IMR-90 (cell line): ENCODE data around the gene SAMD15. TPM values are rescaled to one million over a fixed set of nuclear protein-coding genes. Genes with fewer than 3 reads are reported as not detected.

Source experiments
- ATAC-seq: fragments of 200-7000 bp; cut with Tn5 transposase; 2 replicates; pipeline ENCODE4 v1.9.1; 2020; ENCODE audit warnings: low read depth, mild to moderate bottlenecking, moderate library complexity
- BruUV-seq: library from RNA; stranded (reverse); fragments of 400-500 nt; replicated peaks from 2 replicates; lab custom pipeline; 2021; lab: Mats Ljungman, UMichigan
- CTCF ChIA-PET: fragments of 300-600 bp; formaldehyde crosslinking; extraction: SDS; loops from one replicate; lab custom pipeline; 2021; ENCODE audit warnings: antibody characterized with exemption; lab: Yijun Ruan, JAX
- POLR2A ChIA-PET: fragments of 300-600 bp; sonication (Branson Sonifier 250); formaldehyde crosslinking; loops from one replicate; lab custom pipeline; 2022; ENCODE audit warnings: antibody characterized with exemption; ENCODE audit not compliant: unreplicated experiment; lab: Charles Lee
- DNase-seq: peaks from one replicate; pipeline ENCODE4 v3.0.0; 2013
- H2AFZ ChIP-seq: replicated peaks from 2 replicates; pipeline ENCODE3; 2013; ENCODE audit warnings: low read length, mild to moderate bottlenecking; ENCODE audit not compliant: poor library complexity
- H2AK5ac ChIP-seq: 2 replicates; pipeline ENCODE4 v1.6.1; 2013; ENCODE audit warnings: low read depth, low read length, inconsistent platforms
- H2AK9ac ChIP-seq: replicated peaks from 2 replicates; pipeline ENCODE3; 2013; ENCODE audit warnings: mild to moderate bottlenecking, low read depth, low read length, moderate library complexity; ENCODE audit not compliant: poor library complexity
- H2BK120ac ChIP-seq: 2 replicates; pipeline ENCODE4 v1.6.1; 2013; ENCODE audit warnings: low read depth, low read length, inconsistent platforms
- H2BK15ac ChIP-seq: 3 replicates; pipeline ENCODE4 v1.6.1; 2013; ENCODE audit warnings: low read depth, low read length, inconsistent platforms
- H2BK20ac ChIP-seq: 2 replicates; pipeline ENCODE4 v1.6.1; 2013; ENCODE audit warnings: low read depth, mild to moderate bottlenecking, inconsistent platforms, low read length, moderate library complexity
- H2BK5ac ChIP-seq: 2 replicates; pipeline ENCODE4 v1.6.1; 2013; ENCODE audit warnings: mild to moderate bottlenecking, low read depth, low read length, inconsistent platforms; ENCODE audit not compliant: poor library complexity, severe bottlenecking
- H3K14ac ChIP-seq: replicated peaks from 2 replicates; pipeline ENCODE4 v1.6.1; 2013; ENCODE audit warnings: low read depth, low read length, inconsistent platforms
- H3K18ac ChIP-seq: 2 replicates; pipeline ENCODE4 v1.6.1; 2013; ENCODE audit warnings: low read depth, low read length, control low read depth
- H3K23ac ChIP-seq: 2 replicates; pipeline ENCODE4 v1.6.1; 2013; ENCODE audit warnings: low read depth, low read length, inconsistent platforms
- H3K27ac ChIP-seq: 2 replicates; pipeline ENCODE4 v1.5.1; 2013; ENCODE audit warnings: mild to moderate bottlenecking, control low read depth, low read length; ENCODE audit not compliant: insufficient read depth
- H3K27me3 ChIP-seq: 2 replicates; pipeline ENCODE4 v1.6.1; 2013; ENCODE audit warnings: low read length; ENCODE audit not compliant: control insufficient read depth, insufficient read depth
- H3K36me3 ChIP-seq: 2 replicates; pipeline ENCODE4 v1.6.1; 2013; ENCODE audit warnings: low read length, mixed read lengths; ENCODE audit not compliant: control insufficient read depth, insufficient read depth
- H3K4ac ChIP-seq: 2 replicates; pipeline ENCODE4 v1.6.1; 2013; ENCODE audit warnings: low read depth, low read length, inconsistent platforms
- H3K4me1 ChIP-seq: 2 replicates; pipeline ENCODE4 v1.6.1; 2013; ENCODE audit warnings: low read length, mixed read lengths; ENCODE audit not compliant: control insufficient read depth, insufficient read depth
- H3K4me2 ChIP-seq: 2 replicates; pipeline ENCODE4 v1.6.1; 2013; ENCODE audit warnings: low read depth, mild to moderate bottlenecking, control low read depth, low read length, moderate library complexity
- H3K4me3 ChIP-seq: 2 replicates; pipeline ENCODE4 v1.5.1; 2013; ENCODE audit warnings: low read depth, mild to moderate bottlenecking, control low read depth, low read length, moderate library complexity; ENCODE audit not compliant: insufficient read depth
- H3K56ac ChIP-seq: 2 replicates; pipeline ENCODE4 v1.6.1; 2013; ENCODE audit warnings: low read length, inconsistent platforms; ENCODE audit not compliant: insufficient read depth; ENCODE audit errors: extremely low read depth
- H3K79me1 ChIP-seq, 2 experiments: 2 replicates each; pipeline ENCODE4 v1.6.1; 2013; ENCODE audit warnings: low read length in 2 of 2, inconsistent platforms in 1 of 2, low read depth in 1 of 2
- H3K9ac ChIP-seq: 2 replicates; pipeline ENCODE4 v1.6.1; 2013; ENCODE audit warnings: low read depth, low read length, control low read depth
- H3K9me1 ChIP-seq: 2 replicates; pipeline ENCODE4 v1.6.1; 2013; ENCODE audit warnings: low read length, inconsistent platforms; ENCODE audit not compliant: insufficient read depth
- H3K9me3 ChIP-seq: 2 replicates; pipeline ENCODE4 v1.6.1; 2013; ENCODE audit warnings: low read length; ENCODE audit not compliant: control insufficient read depth, insufficient read depth
- H4K20me1 ChIP-seq: 2 replicates; pipeline ENCODE4 v1.6.1; 2013; ENCODE audit warnings: low read length, inconsistent platforms; ENCODE audit not compliant: insufficient read depth
- H4K5ac ChIP-seq: 2 replicates; pipeline ENCODE4 v1.6.1; 2013; ENCODE audit warnings: mild to moderate bottlenecking, low read depth, low read length, control low read depth
- H4K8ac ChIP-seq, 2 experiments: 2 replicates each; pipeline ENCODE4 v1.6.1; 2013; ENCODE audit warnings: low read depth in 2 of 2, low read length in 2 of 2, control low read depth in 1 of 2, inconsistent platforms in 1 of 2
- H4K91ac ChIP-seq: 2 replicates; pipeline ENCODE4 v1.6.1; 2013; ENCODE audit warnings: low read depth, low read length, inconsistent platforms; ENCODE audit not compliant: insufficient read depth
- BHLHE40 ChIP-seq: fragments of 150-350 bp; IDR thresholded peaks from 2 replicates; pipeline ENCODE4 v1.6.1; 2016; ENCODE audit warnings: mild to moderate bottlenecking, low read depth, low read length
- CEBPB ChIP-seq: IDR thresholded peaks from 2 replicates; pipeline ENCODE4 v1.6.1; 2012; ENCODE audit warnings: low read depth, low read length, improper control_type of control experiment
- CHD1 ChIP-seq: IDR thresholded peaks from 2 replicates; pipeline ENCODE4 v1.6.1; 2012; ENCODE audit warnings: low read depth, low read length, improper control_type of control experiment
- FOS ChIP-seq: fragments of 150-350 bp; IDR thresholded peaks from 2 replicates; pipeline ENCODE4 v1.6.1; 2016; ENCODE audit warnings: low read depth, low read length
- MAZ ChIP-seq: IDR thresholded peaks from 2 replicates; pipeline ENCODE4 v1.6.1; 2012; ENCODE audit warnings: low read depth, mild to moderate bottlenecking, low read length, improper control_type of control experiment, moderate library complexity, borderline replicate concordance
- MXI1 ChIP-seq: IDR thresholded peaks from 2 replicates; pipeline ENCODE4 v1.6.1; 2012; ENCODE audit warnings: low read depth, mild to moderate bottlenecking, low read length, moderate library complexity, borderline replicate concordance
- NFE2L2 ChIP-seq: fragments of 150-350 bp; IDR thresholded peaks from 2 replicates; pipeline ENCODE4 v1.6.1; 2016; ENCODE audit warnings: low read depth, mild to moderate bottlenecking, low read length
- POLR2A ChIP-seq: IDR thresholded peaks from 2 replicates; pipeline ENCODE4 v1.6.1; 2012; ENCODE audit warnings: mild to moderate bottlenecking, low read depth, low read length
- RAD21 ChIP-seq: IDR thresholded peaks from 2 replicates; pipeline ENCODE4 v1.6.1; 2012; ENCODE audit warnings: low read length, improper control_type of control experiment
- RCOR1 ChIP-seq: IDR thresholded peaks from 2 replicates; pipeline ENCODE4 v1.6.1; 2012; ENCODE audit warnings: mild to moderate bottlenecking, low read length, improper control_type of control experiment; ENCODE audit not compliant: insufficient replicate concordance
- RFX5 ChIP-seq: IDR thresholded peaks from 2 replicates; pipeline ENCODE4 v1.8.0; 2012; ENCODE audit warnings: low read depth, mild to moderate bottlenecking, low read length, moderate library complexity
- SMC3 ChIP-seq: fragments of 150-350 bp; IDR thresholded peaks from 2 replicates; pipeline ENCODE4 v1.6.1; 2016; ENCODE audit warnings: low read depth, mild to moderate bottlenecking, antibody characterized with exemption, low read length, moderate library complexity
- WGBS, 2 experiments: methylation state at CpG; one replicate each; pipeline versions ENCODE4 v1.1.5 to v1.1.7; 2013; ENCODE audit warnings: missing lambda C conversion rate in 2 of 2; ENCODE audit not compliant: insufficient read length in 1 of 2; ENCODE audit errors: extremely low coverage in 2 of 2; 5-methylcytosine and 5-hydroxymethylcytosine counted together
- dilution Hi-C: fragments of 300-500 bp; cut with HindIII; formaldehyde crosslinking; loops from one replicate; pipeline ENCODE4 v1.14.3; 2018; ENCODE audit warnings: low sequenced_read_pairs; ENCODE audit not compliant: unreplicated experiment
- in situ Hi-C: fragments of 300-500 bp; cut with MboI; formaldehyde crosslinking; loops from 3 replicates; pipeline ENCODE4 v1.14.3; 2019; ENCODE audit warnings: low sequenced_read_pairs, inconsistent platforms, mixed read lengths
- intact Hi-C: fragments of 100-400 bp; cut with micrococcal nuclease; formaldehyde crosslinking; loops from 2 replicates; pipeline ENCODE4 v1.10.0; 2022
- polyA plus RNA-seq, 3 experiments: library from polyadenylated mRNA; depleted of rRNA; stranded (reverse); fragments of >200 nt; gene quantifications; 2 replicates each; pipeline ENCODE4 v1.2.3, GENCODE V29; 2012; ENCODE audit warnings: low replicate concordance in 1 of 3
- total RNA-seq: library from RNA; depleted of rRNA; stranded (reverse); fragments of >200 nt; gene quantifications from 2 replicates; pipeline ENCODE4 v1.2.3, GENCODE V29; 2012
- TF ChIP-seq, protein P1 (sequence below): conservative IDR thresholded peaks from 2 replicates; pipeline ENCODE4 v1.5.1; 2012; ENCODE audit warnings: mild to moderate bottlenecking, low read depth, low read length, improper control_type of control experiment
- TF ChIP-seq, protein P2 (sequence below): fragments of 150-350 bp; IDR thresholded peaks from 2 replicates; pipeline ENCODE4 v1.6.1; 2017; ENCODE audit warnings: mild to moderate bottlenecking, antibody characterized with exemption, low read length, low read depth

SAMD15 gene
- total and polyA plus RNA-seq, 2 of the 4 experiments (the other 2 are of a cell fraction): 0.68 to 1.3 TPM

DNA sequence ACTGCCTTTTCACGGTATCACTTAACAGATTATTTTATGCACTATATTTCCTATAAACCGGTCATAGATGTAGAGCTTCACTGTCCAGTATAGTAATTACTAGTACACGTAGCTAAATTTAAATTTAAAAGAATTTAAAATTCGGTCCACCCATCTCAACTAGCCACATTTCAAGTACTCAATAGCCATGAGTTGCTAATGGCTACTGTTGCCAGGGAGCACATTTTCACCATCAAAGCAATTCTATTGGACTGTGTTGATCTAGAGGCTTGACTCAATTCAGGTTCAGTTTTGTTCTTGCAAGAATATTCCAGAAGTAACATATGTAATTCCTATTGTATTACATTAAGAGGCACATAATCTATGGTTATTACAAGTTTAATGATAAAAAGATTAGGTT lies 20.3 kb upstream of the SAMD15 start:
- H2BK5ac ChIP-seq: no peak overlapping the region
- no peaks in the 10 kb centered on the region for H4K20me1 ChIP-seq
- no peak overlapping the region for H2BK15ac ChIP-seq
- H3K56ac ChIP-seq: no peak overlapping the region
- H2AK9ac ChIP-seq: no peak overlapping the region
- no peak overlapping the region for H3K4me2 ChIP-seq
- intact Hi-C loops: no loop called here
- H3K36me3 ChIP-seq: no peaks in the 10 kb centered on the region
- TF ChIP-seq RCOR1: no peak
- no peak for TF ChIP-seq SMC3
- TF ChIP-seq MXI1: no peak
- no peak for TF ChIP-seq RFX5
- no peak for TF ChIP-seq POLR2A
- no peak for TF ChIP-seq FOS
- TF ChIP-seq RAD21: no peak
- TF ChIP-seq NFE2L2: no peak
- TF ChIP-seq CEBPB: no peak
- no peak for TF ChIP-seq MAZ
- TF ChIP-seq BHLHE40: no peak
- TF ChIP-seq CHD1: no peak
- TF ChIP-seq, protein P1, sequence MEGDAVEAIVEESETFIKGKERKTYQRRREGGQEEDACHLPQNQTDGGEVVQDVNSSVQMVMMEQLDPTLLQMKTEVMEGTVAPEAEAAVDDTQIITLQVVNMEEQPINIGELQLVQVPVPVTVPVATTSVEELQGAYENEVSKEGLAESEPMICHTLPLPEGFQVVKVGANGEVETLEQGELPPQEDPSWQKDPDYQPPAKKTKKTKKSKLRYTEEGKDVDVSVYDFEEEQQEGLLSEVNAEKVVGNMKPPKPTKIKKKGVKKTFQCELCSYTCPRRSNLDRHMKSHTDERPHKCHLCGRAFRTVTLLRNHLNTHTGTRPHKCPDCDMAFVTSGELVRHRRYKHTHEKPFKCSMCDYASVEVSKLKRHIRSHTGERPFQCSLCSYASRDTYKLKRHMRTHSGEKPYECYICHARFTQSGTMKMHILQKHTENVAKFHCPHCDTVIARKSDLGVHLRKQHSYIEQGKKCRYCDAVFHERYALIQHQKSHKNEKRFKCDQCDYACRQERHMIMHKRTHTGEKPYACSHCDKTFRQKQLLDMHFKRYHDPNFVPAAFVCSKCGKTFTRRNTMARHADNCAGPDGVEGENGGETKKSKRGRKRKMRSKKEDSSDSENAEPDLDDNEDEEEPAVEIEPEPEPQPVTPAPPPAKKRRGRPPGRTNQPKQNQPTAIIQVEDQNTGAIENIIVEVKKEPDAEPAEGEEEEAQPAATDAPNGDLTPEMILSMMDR: no peak
- TF ChIP-seq, protein P2, sequence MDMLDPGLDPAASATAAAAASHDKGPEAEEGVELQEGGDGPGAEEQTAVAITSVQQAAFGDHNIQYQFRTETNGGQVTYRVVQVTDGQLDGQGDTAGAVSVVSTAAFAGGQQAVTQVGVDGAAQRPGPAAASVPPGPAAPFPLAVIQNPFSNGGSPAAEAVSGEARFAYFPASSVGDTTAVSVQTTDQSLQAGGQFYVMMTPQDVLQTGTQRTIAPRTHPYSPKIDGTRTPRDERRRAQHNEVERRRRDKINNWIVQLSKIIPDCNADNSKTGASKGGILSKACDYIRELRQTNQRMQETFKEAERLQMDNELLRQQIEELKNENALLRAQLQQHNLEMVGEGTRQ: no peak
- no peak overlapping the region for H4K5ac ChIP-seq
- H2BK120ac ChIP-seq: no peak overlapping the region
- dilution Hi-C loops: no loop called here
- H3K27ac ChIP-seq: no peak overlapping the region
- no peak overlapping the region for H2AFZ ChIP-seq
- CTCF ChIA-PET: no interaction called here
- no peak overlapping the region for H3K14ac ChIP-seq
- no peak overlapping the region for H3K9ac ChIP-seq
- POLR2A ChIA-PET: interaction anchor here (0.9 kb wide), 1 partner anchor 20 kb away, joined by 3 read pairs; the partner anchor contains the start of genes SAMD15 and TMED8
- H4K8ac ChIP-seq: no peak overlapping the region
- no peak overlapping the region for H3K4me3 ChIP-seq
- no peak overlapping the region for H3K23ac ChIP-seq
- H3K9me3 ChIP-seq: no peaks in the 10 kb centered on the region
- WGBS, 2 experiments: no CpG with 5 or more reads among the region's 4 CpGs
- no TSS peak for BruUV-seq
- no peaks in the 10 kb centered on the region; the same call in 1 of the 2 replicates for H3K4me1 ChIP-seq
- ATAC-seq (no peak), DNase-seq (no peak)
- in situ Hi-C loops: no loop called here
- H3K18ac ChIP-seq: no peak overlapping the region
- no peaks in the 10 kb centered on the region for H3K9me1 ChIP-seq
- H3K79me1 ChIP-seq: no peaks in the 10 kb centered on the region; a peak in 1 of 4 replicates
- H3K27me3 ChIP-seq: no peaks in the 10 kb centered on the region
- no peak overlapping the region for H2BK20ac ChIP-seq
- H2AK5ac ChIP-seq: no peak overlapping the region
- no peak overlapping the region for H4K91ac ChIP-seq
- no peak overlapping the region for H3K4ac ChIP-seq
